PFSK-1 (cell line): Measurements from ENCODE around the gene OR51S1.

ENCODE experiments used
- POLR2AphosphoS5 ChIP-seq: IDR thresholded peaks from 2 replicates; pipeline ENCODE4 v1.6.1; 2012; ENCODE audit warnings: low read depth, mild to moderate bottlenecking, control low read depth, low read length, moderate library complexity
- SIN3A ChIP-seq: IDR thresholded peaks from 2 replicates; pipeline ENCODE4 v1.6.1; 2012; ENCODE audit warnings: mild to moderate bottlenecking, low read length, moderate library complexity, borderline replicate concordance; ENCODE audit not compliant: insufficient read depth

- TF ChIP-seq POLR2AphosphoS5: no peak
- no peak for TF ChIP-seq SIN3A
Measured at GRCh38 chr11:4839851-4840549, 9.0 kb downstream of the OR51S1 start.
